ENCODE results near the gene PEG3.

DNA sequence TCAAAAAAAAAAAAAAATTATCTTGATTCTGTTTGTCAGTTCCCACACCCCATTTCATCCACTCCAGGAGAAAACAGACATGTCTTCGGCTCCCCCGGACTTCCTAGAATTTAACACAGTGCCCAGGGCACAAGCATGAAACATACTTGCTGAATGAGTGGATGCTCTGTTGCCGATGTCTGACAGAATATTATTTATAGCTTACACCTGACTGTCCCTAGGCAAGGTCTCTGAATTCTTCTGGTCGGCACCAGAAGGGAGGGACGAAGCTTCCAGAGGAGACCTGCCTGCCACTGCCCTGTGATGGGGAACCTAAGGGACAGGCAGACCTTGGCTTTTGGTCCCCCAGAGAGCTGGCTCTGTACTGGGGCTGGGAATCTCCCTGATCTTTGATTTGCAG is 43.9 kb upstream of the PEG3 start:
- TF ChIP-seq CTCF (IDR thresholded peaks at IDR 0.05) (no peak), POLR2A (IDR thresholded peaks at IDR 0.05) (no peak)
